AG08395 (cell line): Measurements from ENCODE around the gene CARM1.
"Not testable (repeated sequence)": the region's sequence is repeated elsewhere in the genome, so short reads cannot be mapped to it uniquely, and the experiment has no call there.

ENCODE experiments used
- DNase-seq: peaks from one replicate; pipeline ENCODE4 v3.0.0; 2012; ENCODE audit warnings: mixed read lengths, low spot score

CARM1 gene

DNA sequence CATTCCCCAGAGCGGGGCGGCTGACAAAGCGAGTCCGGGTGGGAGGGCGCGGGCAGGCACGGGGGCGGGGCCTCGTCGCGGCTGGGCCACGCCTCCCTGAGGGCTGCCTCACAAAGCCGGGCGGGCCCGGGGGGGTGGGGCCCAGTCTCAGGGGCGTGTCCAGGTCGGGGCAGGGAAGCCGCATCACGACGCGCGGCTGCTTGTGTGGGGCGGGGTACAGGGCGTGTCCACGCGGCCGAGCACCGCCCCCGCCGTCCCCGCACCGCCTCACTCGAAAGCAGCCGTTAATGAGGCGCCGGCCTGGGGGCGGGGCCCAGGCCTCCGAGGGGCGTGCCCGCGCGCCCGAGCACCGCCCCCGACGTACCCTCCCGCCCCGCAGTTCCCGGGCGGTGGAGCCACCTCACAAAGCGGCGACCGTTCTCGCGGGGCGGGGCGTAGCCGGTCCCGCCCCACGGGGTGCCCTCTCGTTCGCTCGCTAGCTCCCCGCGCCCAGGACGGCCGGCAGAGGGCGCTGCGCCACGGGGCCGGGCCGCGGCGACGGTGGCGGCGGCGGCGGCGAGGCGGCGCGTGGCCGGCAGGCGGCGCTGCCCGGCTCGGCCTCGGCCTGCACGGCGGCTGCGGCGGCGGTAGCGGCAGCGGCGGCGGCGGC is at the start of gene CARM1:
Gene CARM1 (plus strand): TSS at position 599 of the 649 bp plus-strand sequence. CDS start 150 bp downstream, outside the sequence.
- DNase-seq: peak; percentile 100

DNA sequence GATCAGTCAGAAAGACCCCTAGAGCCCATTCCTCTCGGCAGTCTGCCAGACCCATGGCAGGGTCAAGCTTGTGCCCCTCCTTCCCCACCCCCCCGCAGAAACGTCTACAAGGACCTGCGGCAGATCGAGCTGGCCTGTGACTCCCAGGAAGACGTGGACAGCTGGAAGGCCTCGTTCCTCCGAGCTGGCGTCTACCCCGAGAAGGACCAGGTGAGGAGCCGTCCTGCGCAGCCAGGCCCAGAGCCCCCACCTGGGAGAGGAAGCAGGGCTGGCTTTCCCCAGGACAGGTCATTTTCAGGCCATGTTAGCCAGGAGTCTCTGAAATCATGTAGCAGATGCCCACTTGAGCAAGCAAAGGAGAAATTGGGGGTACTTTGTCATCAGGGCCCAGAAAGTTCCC is 47.7 kb upstream of the CARM1 start:
- DNase-seq: no peak

DNA sequence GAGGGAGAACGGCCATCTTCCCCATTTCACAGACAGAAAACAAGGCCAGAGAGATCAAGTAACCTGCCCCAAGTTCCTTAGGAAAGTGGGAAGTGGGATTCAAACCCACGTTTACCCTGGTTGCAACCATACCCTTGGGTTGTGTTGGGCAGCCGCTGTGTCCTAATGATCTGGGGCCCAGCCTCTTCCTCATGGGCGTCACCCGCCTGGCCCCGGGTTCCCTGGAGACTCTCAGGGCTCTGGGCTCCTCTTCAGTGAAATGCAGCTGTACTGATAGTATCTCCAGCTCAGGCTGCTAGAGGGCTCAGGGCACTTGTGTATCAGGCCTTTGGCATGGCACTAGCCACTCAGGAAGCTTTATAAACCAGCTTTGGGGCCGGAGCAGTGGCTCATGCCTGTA is 45.1 kb upstream of the CARM1 start:
- no peak for DNase-seq

DNA sequence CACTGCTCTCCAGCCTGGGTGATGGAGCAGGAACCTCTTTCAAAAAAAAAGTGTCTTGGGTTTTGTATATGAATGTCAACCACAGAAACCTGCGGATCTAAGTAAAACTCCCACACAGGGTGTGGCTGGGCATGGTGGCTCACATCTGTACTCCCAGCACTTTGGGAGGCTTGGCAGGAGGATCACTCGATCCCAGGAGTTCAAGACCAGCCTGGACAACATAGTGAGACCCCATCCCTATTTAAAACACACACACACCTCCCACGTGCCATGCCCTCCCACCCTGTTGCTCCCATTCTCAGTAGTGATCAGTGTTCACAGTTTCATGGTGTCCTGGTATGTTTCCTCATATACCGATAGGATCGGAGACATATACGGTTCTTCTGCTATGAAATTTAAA is 44.5 kb upstream of the CARM1 start:
- no peak for DNase-seq

DNA sequence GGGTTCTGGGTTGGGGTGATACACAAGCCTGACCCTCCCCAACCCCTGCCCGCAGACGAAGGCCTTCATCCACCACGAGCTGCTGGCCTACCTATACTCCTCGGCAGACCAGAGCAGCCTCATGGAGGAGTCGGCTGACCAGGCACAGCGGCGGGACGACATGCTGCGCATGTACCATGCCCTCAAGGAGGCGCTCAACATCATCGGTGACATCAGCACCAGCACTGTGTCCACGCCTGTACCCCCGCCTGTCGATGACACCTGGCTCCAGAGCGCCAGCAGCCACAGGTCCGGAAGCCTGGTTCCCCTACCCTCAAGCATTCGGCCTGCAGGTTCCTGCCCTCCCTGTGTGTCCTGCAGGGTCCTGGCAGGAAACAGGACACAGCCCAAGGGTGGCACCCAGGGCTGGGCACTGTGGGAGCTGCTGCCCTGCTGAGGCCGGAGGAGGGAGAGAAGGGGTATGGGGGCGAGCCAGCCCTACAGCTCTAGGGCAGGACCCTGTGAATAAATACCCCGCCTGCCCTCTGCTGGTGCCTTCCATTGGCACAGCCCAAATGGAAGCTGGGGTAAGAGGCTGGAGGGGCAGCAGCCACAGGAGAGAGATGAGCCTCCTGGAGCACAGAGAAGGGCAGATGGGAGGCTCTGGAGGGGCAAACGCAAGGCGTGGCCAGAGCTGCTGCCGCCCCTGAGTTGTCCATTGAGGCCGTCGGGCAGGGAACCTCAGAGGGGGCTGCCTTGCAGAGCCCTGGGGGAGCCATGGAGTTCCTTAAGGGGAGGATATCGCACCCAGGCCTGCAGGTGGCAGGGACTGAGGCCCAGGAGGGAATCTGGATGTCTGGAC is 42.2 kb upstream of the CARM1 start:
- no peak for DNase-seq

DNA sequence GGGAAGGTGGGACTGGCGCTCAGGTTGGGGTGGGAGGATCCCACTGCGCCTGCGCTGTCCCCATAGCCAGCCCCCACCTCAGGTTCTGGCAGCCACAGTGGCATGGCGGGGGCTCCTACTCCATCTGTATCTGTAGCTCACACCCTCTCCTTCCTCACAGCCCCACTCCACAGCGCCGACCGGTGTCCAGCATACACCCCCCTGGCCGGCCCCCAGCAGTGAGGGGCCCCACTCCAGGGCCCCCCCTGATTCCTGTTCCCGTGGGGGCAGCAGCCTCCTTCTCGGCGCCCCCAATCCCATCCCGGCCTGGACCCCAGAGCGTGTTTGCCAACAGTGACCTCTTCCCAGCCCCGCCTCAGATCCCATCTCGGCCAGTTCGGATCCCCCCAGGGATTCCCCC is 41.4 kb upstream of the CARM1 start:
- DNase-seq: no peak

DNA sequence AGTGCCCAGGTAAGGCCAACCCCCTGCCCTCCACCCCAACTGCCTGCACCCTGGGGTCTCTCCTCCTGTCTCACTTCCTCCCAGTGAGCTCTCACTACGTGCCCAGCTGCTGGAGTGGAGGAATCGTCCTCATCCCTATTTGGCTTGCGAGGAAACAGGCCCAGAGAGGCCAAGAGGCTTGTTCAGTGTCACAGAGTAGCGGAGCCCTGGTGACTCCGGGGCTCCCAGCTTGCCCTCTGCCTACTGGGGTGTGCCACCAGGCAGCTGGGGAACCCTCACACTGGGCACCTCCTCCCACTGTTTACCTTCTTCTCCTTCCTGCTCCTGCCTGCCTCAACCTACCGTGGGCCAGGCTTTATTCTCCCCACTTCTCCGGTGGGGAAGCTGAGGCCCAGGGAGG is 41.0 kb upstream of the CARM1 start:
- DNase-seq: no peak

DNA sequence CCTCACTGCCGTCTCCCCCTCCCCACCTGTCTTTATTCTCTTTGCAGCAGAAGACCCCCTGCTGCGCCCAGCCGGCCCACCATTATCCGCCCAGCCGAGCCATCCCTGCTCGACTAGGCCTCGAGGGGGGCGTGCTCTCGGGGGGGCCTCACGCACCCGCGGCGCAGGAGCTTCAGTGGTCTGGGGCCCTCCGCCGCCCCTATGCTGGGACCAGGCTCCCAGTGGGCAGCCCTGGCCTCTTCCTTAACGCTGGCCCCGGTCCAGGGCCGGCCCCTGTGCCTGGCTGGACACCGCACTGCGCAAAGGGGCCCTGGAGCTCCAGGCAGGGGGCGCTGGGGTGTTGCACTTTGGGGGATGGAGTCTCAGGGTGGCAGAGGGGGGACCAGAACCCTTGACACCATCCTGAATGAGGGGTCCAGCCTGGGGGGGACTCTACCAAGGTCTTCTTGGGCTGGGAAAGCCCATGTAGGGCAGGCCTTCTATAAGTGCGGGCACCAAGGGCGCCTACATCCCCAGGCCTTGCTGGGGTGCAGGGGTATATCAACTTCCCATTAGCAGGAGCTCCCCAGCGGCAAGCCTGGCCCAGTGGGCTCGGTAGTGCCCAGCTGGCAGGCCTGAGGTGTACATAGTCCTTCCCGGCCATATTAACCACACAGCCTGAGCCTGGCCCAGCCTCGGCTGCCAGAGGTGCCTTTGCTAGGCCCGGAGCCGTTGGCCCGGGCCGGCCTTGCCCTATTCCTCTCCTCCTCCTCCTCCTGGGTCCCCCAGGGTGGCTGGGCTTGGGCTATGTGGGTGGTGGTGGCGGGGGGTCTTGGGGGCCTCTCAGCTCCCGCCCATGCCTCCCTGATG is 40.2 kb upstream of the CARM1 start:
- no peak for DNase-seq

DNA sequence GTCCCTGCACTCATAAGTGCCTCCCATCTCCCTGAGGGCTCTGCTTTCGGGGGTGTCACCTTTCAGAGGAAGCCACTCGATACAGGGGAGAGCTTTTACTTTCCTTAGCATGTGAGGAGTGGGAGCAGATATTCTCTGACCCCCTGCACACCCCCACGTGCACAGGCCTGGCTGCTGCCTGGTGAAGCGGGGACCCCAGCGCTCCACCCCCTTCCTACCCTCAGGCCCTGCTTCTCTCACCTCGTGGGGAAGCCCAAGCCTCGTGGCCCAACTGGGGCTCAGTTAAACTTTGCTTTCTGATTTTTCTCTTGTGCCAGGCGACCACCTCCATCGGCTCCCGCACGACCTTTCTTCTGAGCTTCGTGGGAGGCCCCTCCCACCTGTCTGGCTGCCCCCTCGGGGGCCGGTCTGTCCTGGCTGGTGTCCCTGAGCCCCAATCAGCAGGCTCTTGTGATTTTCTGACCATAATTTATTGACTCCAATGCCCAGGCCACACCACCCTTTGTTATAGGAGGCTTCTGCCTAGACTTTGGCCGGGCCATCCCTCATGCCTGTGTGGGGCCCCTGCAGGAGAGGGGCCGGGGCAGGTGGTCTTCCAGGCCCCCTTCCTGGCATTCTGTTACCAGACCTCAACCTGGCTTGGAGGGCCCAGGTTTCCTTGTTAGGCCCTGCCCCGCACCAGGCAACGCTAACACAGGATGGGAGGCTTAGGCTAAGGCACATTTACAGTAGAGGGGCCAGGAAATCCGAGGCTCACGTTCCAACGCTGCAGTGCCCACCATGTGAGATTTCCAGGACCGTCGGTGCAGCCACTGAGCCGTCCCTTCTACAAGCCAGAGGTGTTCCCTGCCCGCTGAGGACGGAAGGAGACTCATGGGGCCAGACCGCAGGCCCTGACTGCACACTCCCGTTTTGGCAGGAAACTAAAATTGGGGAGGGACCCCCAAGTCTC is 39.1 kb upstream of the CARM1 start:
- no peak for DNase-seq

DNA sequence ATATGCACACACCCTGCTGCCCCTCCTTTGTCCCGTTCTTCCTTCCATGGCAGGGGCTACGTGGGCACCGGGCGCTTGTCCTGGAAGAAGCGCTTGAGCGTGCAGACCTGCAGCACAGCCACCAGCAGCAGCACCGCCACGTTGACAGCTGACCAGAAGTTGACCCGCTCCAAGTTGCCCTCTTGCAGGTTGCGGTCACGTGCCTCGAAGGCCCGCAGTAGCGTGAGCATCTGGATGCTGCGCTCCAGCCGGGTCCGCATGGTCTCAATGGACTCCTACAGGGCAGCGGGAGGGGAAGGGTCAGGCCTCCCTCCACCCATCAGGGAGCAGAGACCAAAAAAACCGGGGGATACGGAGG is 38.4 kb upstream of the CARM1 start:
- no peak for DNase-seq

DNA sequence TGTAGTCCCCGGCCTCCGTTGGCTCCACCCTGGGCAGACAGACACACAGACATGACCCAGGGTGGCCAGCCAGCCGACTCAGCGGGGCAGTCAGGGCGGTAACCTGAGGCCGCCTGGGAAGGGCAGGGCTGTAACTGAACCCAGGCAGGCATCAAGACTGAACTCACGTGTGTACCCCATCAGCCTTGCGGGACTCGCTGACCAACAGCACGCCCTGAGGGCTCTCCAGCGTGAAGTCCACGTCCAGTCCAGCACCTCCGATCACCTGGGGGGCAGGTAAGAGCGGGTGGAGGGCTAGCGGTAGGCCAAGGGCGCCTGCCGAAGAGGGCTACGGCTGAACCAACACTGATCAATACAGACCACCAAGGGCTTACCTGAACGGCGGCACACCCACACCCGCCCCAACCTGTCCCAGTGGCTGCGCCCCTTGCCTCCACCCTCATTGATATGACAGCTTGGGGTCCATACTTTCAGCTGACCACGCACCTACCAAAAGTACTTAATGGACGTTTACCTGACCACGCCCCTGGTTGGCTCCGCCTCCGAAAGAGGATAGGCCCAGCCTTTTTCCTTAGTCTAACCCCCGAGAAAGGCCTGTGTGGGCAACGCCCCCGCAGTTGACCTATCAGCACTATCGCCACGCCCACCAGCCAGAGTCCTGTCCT is 36.1 kb upstream of the CARM1 start:
- no peak for DNase-seq

DNA sequence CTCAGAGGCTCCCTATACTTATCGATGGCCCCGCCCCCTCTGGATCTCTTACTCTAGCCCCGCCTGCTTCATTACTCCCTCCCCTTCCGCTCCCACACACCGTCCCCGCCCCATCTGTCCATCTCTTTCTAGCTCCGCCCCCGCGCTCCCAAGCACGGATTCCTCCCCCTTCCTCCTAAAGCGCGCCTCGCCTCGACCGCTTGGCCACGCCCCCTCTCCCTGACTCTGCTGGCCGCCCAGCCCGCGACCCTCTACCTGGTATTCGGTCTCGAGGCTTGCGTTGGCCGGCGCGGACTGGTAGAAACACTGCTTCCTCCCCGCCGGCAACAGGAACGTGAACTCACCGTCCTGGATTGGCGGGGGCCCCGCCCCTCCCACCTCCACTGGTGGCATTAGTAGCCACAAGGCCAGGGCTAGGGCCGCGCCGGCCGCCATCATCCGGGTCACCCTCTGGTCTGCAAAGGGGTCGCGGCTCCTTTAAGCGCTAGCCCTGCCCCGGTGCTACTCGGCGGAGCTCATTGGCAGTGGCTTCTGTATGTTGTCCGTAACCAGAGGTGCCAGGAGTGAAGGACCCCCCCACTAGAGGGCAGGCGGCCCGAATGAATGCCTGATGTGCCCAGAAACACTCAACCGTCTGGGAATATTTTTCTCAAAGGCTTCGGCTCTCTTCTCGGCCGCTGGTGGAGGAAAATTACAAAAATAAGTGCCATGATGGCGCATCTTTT is 35.4 kb upstream of the CARM1 start, which contains the start of gene TMED1:
Gene TMED1 (minus strand): TSS at position 459 of the 725 bp plus-strand sequence. CDS start 21 bp downstream, at position 438.
- DNase-seq: peak; percentile 99

DNA sequence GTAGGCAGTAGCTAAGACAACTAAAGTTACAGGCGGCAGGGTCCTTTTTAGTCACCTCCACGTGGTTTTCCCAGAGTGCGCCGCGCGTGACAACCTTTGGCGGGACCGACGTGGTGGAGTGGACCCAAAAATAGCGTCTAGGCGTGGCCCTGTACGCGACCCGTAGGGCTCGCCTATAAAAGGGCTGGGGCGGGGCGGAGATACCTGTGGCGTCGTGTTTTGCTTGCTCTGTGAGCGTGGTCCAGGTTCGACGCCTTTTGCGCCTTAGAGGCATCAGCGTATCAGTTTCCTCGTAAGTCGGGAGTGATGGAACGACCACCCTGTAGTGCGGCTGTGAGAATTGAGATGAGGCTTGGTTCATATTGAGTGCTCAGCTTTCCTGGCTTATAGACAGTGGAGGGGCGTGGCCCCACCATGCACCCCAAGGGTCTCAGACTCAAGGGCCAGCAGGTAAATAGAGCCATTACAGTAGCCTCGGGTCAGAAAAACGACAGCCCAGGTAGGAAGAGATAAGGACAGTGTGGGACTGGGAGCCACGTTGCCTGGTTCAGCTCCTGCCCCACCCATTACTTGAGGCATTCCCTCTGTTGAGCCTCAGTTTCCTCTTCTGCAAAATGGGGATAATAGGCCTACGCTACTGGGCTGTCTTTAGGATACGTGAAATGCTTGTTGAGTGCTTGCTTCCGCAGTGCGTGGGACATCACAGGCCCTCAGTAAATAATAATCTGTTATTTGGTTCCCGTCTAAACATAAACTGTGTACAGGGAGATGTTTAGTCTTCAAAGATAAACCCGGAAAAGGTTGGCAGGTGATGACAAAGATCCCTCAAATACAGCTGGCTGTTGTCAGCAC is 34.6 kb upstream of the CARM1 start:
- DNase-seq: no peak

DNA sequence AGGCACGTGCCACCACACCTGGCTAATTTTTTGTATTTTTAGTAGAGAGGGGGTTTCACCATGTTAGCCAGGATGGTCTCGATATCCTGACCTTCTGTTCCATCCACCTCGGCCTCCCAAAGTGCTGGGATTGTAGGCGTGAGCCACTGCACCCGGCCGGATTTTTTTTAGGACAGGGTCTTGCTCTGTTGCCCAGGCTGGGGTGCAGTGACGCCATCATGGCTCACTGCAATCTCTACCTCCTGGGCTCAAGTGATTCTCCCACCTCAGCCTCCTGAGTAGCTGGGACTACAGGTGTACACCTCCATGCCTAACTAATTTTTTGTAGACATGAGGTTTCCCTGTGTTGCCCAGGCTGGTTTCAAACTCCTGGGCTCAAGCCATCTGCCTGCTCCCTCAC is 33.7 kb upstream of the CARM1 start:
- DNase-seq: not testable (repeated sequence)

DNA sequence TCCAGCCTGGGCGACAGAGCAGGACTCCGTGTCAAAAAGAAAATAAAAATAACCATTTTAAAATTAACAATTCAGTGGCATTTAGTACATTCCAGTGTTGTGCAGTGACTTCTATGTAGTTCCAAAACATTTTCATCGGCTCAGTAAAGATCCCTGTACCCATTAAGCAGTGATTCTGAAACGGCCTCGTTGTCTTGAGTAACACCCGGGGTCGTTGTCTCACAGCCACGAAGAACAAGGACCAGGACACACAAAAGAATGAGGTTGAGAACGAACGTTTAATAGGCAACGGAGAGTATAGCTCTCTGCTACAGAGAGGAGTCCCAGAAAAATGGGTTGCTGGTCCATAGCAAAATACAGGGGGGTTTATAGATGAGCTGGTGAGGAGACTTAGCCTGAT is 33.0 kb upstream of the CARM1 start:
- DNase-seq: no peak

DNA sequence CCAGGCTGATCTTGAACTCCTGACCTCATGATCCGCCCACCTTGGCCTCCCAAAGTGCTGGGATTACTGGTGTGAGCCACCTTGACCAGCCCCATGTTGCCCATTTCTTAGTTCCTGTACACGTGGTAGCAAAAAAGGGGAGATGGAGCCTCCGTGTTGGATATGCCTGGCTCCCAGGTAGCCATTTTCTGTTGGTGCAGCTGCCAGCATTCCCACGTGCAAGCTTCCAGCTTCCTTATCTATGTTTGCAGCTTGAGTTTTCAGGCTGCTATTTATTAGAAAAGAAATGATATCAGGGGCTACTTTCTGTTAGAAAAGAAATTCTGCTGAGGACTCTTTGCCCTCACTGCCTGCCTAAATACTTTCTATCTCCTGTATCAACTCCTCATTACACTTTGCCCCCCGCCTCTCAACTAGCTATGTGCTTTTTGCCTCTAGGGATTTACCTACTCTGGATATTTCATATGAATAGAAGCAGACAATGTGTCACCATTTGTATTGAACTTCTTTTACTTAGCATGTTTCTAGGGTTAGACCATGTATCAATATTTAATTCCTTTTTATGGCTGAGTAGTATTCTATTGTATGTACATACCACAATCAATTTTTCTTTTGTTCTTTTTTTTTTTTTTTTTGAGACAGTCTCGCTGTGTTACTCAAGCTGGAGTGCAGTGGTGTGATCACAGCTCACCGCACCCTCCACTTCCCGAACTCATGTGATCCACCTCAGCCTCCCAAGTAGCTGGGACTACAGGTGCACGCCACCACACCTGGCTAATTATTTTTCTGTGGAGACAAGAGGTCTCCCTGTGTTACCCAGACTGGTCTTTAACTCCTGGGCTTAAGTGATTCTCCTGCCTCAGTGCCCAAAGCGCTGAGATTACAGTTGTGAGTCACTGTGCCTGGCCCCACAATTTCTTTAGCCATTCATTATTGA is 32.0 kb upstream of the CARM1 start:
- DNase-seq: no peak

DNA sequence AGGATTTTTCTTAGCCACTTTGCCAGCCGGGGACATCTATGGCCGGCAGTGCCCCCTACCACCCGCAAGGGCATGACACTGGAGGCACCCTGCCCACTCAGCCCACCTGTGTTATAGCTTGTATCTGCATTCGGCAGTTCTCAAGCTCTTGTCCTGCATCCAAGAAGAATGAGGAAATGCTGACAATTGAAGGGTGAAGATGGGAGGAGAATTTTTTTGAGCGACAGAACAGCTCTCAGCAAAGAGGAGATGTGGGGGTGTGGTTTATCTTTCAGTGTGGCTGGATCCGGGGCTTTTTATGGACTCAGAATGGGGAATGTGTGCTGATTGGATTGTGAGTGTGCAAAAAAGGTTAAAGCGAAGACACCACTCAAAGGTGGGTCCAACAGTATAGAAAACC is 28.6 kb upstream of the CARM1 start:
- no peak for DNase-seq
